ENCODE results near the gene ST3GAL2.

The ST3GAL2 gene, protein sequence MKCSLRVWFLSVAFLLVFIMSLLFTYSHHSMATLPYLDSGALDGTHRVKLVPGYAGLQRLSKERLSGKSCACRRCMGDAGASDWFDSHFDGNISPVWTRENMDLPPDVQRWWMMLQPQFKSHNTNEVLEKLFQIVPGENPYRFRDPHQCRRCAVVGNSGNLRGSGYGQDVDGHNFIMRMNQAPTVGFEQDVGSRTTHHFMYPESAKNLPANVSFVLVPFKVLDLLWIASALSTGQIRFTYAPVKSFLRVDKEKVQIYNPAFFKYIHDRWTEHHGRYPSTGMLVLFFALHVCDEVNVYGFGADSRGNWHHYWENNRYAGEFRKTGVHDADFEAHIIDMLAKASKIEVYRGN

DNA sequence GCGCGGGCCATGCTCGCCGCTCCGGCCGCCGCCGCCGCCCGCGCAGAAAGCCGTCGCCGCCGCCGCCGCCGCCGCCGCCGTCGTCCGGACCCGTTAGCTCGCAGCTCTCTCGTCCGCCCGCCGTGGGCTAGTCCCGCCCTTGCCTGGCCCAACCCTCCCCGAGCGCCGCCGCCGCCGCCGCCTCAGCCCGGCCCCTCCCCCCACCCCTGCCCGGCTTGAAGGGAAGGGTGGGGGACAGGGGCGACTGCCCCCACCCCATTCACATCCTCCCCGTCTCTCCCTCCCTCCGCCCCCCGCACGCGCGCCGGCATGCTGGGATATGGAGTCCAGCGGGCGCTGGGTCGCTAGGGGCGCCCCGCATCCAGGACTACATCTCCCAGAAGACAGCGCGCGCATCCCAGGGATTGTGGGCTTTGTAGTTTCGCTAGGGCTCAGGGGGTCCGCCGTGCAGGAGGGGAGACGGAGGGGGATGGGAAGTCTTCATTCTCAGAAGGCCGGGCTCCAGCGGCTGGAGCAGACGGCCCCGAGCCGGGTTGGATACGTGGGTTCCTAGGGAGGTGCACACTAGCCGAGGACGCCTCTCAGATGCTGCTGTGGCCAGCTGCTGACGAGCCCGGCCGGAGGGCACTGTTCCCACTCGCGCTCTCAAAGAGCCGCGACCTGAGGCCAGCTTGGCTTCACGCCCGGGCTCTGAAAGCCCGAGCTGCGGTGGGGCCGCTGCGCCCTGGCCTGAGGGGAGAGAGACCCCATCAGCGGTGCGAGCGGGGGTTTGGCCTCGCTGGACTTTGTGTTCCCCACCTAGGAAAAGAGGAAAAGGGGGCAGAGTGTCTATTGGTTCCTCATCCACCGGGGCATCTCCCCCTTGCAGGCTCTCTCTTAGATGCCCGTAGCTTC, at the start of gene ST3GAL2:
ST3GAL2 (minus strand) TSS at position 132 of the 894 bp plus-strand sequence. CDS start 40,570 bp downstream, outside the sequence.
- peak; percentile 95 for DNase-seq (ENCODE audit: low read depth)

DNA sequence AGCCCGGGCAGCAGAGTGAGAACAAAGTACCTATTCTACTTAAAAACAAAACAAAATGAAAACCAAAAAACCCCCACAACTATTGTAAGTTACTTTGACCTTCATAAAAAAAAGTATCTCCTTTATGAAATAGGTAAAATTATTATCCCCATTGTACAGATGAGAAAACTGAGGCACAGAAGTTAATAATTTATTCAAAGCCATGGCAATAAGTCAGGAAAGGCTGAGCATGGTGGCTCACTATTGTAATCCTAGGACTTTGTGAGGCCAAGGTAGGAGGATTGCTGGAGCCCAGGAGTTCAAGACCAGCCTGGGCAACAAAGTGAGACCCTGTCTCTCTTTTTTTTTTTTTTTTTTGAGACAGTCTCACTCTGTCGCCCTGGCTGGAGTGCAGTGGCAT, 46.0 kb upstream of the ST3GAL2 start:
- DNase-seq (ENCODE audit: low read depth): no peak

DNA sequence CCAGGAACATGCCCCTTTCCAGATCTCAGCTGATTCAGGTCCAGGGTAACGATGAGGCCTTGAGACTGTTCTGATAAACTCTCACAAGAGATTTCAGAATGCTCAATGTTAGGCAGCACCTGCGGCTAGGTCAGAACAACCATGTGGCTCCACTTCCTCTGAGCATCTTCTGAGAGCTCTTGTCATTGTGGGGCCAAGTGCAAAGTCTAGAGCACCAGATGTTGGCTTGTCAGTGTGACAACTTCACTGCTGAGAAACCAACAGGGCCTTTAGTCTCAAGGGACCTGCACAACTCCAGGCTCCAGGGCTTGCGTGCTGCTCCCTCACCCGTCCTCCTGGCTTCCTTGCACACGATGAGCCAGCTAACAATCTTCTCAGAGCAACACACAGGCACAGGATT, 44.5 kb upstream of the ST3GAL2 start:
- no peak for DNase-seq (ENCODE audit: low read depth)

DNA sequence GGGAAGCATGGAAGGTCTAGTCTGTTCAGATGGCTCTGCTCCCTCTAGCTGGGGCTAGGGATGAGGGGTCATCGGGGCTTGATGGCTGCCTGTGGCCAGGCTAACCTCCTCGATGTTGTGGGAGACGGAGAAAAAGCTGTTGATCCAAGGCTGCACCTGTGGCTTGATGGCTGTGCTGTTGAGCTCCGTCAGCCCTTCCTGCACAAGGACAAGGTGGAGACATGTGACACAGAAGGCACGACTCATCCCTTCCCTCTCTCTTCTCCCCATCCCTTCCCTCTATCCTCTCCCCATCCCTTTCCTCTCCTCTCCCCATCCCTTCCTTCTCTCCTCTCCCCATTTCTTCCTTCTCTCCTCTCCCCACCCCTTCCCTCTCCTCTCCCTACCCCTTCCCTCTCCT, 43.7 kb upstream of the ST3GAL2 start:
- no peak for DNase-seq (ENCODE audit: low read depth)

DNA sequence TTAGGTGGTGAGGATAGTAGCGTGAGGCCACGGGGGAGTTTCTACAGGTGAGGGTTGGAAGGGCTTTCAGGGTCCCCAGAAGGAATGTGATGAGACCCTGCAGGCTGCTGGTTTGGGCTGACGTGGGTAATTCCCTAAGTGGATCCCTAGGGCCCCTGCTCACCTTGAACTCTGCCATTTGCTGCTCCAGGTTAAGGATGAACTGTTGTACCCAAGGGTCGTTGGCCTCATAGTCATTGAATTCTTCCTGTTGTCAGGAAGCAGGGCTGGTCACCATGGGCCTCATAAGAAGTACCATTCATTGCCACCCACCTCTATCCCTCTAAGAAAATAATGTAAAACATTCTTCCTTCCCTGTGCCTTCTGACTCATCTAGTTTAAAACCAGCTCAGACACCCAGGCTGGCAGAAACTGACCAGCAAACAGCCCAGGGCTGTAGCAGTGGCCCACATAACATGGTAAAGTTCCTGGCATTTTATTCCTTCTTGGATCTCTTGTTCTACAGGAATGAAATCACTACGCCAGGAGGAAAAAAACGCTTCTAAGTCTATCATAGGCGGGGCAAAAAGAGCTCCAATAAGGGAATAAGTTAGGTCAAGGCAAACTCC, 43.1 kb upstream of the ST3GAL2 start:
- peak; percentile 70 for DNase-seq (ENCODE audit: low read depth)

DNA sequence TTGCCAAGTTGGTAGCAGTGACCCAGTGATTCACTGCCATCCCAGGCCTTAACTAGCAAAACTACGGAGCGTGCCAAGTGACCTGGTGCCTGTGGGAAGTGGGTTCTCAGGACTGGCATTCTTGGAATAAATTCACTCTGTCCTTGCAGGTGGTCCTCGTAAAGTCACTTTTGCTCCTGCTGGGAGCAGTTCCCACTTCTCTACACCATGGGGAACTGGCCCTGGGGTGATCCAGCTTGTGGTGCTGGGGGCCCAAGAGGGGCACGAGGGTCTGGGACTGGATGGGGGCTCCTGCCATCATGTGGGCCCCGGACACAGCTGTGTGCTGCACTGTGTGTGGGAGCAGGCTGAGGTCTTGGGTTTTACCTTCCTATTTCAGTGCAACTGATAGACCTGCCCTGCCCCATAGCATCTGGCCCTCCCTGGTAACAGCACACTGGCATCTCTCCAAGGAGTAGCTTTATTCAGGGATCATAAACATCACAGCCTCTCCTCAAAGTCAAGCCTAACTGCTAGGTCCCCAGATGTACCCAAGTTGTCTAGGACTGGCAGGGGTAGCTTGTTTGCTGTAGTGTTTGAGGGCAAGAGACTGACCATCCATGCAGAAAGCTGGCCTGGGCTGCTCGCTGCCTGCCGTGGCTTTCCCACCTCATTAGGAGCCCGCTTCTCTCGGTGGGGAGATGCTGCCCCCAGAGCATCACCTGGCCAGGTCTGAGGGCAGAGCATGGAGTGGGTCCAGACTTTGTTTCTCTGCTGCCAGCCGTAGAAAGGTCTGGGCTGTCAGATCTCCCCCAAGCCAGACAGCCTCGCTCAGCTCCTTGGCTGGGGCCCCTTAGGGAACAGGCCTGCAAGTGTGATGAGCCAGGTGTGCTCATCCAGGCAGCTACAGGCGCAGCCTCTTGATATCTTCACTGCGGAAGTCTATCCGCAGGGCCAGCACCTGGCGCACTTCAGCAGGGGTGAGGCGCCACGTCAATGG, 41.5 kb upstream of the ST3GAL2 start:
- no peak for DNase-seq (ENCODE audit: low read depth)

DNA sequence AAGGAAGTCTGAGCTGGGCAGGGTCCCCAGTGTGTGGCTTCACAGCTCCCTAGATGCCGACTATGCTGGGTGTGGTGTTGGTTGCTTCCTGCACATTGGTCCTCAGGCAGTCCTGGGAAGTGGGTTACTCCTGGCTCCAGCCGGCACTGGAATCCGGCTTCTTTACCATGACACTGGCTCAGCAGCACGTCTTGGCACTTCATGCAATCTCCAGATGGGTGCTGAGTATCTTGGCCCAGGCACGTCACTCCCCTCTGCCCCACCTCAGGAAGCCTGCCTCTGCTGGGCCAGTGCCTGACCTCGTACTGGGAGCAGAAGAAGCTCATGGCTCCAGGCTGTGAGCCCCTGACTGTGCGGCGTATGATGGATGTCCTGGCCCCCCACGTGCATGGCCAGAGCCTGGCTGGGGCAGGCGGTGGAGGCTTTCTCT, 40.0 kb upstream of the ST3GAL2 start:
- peak; percentile 19 for DNase-seq (ENCODE audit: low read depth)

DNA sequence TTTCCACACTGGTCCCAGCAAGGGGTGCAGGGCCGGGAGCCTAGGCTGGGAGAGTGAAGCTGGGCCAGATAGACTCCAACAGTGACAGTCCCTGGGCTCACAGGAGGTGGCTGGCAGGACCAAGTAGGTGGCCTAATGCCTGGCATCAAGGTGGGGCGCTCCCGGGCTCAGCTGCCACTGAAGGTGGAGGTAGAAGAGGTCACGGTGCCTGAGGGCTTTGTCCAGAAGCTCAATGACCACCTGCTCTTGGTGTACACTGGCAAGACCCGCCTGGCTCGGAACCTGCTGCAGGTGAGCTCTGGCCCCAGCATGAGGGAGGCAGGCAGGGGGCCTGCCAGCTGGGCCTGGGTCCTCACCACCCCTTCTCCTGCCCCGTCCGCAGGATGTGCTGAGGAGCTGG, 39.3 kb upstream of the ST3GAL2 start:
- no peak for DNase-seq (ENCODE audit: low read depth)

DNA sequence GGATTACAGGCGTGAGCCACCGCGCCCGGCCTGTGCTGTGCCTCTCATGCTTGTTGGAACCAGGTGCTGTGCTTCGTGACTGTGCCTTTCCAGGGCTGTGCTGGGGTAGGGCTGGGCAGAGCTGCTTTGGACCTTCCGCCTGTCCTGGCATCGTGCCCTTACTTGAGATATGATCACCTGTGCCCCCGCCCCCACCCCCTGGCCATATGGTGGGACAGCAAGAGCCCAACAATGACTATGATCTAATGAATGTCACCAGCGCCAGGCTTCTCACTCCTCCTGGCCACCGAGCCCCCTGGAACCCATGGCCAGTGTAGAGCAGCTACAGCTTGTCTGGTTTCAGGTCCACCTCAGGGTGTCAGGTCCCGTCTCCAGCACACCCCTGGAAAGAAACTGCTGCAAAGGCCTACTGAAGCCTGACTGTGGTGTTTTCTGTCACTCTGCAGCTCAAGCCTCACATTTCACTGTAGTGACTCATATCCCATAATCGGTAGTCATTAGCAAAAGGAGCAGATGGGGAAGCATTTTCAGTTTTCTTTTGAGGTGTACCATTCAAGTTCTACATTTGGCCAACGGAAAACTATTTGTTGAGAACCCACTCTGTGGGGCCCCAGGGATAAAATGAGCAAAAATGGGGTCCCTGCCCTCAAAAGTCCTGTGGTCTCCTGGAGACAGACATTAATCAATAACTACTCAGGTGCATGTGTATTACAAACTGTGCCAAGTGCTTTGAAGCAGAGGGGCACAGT, 37.5 kb upstream of the ST3GAL2 start:
- DNase-seq (ENCODE audit: low read depth): peak; percentile 44

DNA sequence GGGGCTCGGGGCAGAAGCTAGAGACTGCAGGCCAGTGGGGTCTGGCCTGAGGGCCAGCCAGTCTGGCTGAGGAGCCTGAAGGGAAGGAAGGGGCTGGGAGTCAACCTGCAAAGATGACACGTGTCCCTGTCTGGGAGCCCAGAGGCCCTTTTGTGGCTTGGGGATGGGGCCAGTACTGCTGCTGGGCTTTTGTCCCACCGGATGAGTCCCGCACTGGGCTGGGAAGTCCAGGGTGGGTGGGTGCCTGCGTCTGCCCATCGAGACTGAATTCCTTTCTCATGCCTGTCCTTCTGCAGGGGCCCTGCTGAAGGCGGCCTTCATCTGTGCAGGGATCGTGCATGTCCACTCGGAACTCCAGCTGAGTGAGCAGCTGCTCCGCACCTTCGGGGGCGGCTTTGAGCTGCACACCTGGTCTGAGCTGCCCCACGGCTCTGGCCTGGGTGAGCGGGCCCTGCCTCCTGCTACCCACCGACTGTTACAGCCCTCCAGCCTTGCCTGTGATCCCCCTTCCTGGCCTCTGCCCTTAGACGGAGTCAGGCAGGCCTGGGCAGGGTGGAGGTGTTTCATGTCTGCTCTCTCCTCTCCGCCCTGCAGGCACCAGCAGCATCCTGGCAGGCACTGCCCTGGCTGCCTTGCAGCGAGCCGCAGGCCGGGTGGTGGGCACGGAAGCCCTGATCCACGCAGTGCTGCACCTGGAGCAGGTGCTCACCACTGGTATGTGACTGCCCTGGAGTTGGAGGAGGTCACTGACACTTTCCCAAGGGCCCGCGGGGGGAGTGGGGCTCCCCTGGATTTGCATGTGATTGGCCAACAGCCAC, 36.4 kb upstream of the ST3GAL2 start:
- DNase-seq (ENCODE audit: low read depth): no peak

DNA sequence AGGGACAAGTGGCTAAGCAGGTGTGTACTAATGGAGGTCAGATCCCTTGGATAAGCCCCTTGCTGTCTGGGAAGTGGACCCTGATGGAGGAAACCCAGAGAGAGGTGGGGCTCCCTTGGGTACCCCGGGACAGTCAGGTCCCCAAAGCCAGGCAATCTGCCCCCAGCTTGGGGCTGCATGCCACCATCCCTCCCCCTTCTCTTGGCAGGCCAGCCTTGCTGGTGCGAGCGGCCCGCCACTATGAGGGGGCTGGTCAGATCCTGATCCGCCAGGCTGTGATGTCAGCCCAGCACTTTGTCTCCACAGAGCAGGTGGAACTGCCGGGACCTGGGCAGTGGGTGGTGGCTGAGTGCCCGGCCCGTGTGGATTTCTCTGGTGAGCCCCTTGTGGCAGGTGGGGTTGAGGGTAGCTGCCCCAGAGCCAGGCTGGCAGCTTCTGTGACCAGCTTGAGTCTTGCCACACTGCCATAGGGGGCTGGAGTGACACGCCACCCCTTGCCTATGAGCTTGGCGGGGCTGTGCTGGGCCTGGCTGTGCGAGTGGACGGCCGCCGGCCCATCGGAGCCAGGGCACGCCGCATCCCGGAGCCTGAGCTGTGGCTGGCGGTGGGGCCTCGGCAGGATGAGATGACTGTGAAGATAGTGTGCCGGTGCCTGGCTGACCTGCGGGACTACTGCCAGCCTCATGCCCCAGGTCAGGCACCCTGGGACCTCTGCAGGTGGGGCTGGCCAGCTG, 35.6 kb upstream of the ST3GAL2 start:
- no peak for DNase-seq (ENCODE audit: low read depth)

DNA sequence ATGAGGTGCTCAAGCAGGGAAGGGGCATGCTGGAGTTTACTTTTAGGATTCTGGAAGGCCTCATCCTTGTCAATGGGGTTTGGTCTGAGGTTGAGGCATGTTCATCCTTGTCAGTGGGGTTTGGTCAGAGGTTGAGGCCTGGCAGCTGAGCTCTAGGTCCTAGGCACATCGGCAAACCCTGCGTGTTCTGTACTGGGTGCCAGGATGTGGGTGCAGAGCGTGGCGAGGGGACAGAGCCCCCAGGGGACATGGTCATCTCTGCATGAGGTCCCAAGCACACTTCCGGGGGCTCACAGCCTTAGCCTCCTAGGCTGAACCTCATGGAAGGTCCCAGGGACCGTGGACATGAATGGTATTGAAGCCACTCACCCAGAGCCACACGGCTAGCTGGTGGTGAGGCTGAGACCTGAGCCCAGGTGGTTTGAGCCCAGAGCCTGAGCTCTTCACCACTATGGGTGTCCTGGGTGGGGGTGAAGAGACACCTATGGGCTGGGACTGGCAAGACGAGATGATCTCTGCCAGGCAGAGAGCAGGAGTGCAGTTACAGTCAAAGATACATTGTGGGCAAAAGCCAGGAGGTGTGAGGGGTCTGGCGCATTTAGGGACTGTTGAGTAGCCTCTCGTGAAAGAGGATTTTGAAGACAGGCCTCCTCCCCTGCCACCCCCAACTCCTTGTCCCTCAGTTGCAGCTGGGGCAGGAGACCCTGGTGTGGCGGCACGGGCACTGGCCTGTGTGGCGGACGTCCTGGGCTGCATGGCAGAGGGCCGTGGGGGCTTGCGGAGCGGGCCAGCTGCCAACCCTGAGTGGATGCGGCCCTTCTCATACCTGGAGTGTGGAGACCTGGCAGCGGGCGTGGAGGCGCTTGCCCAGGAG, 34.8 kb upstream of the ST3GAL2 start:
- no peak for DNase-seq (ENCODE audit: low read depth)

DNA sequence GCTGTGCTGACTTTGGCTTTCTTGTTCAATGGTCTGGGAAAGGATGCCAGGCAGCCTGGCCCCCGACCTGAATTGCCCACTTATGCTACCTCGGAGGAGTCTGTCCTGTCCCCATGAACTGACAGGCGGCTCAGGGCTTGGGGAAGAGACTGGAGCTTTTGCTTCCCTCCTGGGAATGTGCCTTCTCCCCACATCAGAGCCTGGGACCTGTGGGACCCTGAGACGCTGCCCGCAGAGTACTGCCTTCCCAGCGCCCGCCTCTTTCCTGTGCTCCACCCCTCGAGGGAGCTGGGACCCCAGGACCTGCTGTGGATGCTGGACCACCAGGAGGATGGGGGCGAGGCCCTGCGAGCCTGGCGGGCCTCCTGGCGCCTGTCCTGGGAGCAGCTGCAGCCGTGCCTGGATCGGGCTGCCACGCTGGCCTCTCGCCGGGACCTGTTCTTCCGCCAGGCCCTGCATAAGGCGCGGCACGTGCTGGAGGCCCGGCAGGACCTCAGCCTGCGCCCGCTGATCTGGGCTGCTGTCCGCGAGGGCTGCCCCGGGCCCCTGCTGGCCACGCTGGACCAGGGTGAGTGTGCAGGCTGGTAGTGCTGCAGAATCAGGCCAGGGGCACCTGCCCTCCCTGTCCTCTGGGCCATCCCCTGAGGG, 34.0 kb upstream of the ST3GAL2 start:
- no peak for DNase-seq (ENCODE audit: low read depth)

DNA sequence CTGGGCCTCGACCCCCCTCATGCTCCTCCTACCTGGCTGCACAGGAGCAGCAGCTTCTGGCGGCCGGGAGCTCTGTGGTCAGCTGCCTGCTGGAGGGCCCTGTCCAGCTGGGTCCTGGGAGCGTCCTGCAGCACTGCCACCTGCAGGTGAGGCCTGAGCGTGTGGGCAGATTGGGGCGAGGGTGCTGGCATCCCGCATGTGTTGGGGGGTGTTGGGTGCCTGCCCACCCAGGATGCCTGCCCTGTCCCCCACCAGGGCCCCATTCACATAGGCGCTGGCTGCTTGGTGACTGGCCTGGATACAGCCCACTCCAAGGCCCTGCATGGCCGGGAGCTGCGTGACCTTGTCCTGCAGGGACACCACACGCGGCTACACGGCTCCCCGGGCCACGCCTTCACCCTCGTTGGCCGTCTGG, 32.0 kb upstream of the ST3GAL2 start:
- no peak for DNase-seq (ENCODE audit: low read depth)

DNA sequence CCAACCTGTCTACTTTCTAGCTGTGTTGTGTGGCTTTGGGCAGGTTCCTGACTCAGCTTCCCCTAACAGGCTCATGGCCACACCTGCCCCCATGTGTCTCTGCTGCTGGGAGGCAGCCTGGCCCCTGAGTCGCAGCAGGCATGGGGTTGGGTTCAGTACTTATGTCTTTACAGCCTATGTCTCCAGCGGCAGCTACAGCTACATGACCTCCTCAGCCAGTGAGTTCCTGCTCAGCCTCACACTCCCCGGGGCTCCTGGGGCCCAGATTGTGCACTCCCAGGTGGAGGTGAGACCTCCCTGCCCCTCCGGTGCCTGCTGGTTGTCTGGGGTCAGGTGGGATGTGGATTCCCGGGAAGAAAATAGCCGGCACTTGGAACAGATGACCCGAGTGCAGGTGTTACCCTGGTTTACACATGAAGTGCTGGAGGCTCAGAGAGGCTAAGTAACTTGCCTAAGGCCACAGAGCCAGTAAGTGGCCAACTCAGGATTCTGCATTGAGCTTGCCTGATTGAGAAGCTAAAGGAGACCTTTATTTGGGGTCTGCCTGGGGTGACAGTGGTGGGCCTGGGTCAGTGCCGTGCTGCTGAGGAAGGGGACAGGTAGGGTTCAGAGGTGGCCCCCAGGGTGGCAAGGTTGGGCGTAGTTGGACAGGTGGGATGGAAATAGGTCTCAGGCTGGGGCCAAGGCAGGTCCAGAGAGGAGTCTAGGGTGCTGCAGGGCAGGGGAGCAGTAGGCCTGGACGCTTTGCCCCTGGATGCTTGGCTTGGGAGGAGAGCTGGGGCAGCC, 31.4 kb upstream of the ST3GAL2 start:
- no peak for DNase-seq (ENCODE audit: low read depth)

DNA sequence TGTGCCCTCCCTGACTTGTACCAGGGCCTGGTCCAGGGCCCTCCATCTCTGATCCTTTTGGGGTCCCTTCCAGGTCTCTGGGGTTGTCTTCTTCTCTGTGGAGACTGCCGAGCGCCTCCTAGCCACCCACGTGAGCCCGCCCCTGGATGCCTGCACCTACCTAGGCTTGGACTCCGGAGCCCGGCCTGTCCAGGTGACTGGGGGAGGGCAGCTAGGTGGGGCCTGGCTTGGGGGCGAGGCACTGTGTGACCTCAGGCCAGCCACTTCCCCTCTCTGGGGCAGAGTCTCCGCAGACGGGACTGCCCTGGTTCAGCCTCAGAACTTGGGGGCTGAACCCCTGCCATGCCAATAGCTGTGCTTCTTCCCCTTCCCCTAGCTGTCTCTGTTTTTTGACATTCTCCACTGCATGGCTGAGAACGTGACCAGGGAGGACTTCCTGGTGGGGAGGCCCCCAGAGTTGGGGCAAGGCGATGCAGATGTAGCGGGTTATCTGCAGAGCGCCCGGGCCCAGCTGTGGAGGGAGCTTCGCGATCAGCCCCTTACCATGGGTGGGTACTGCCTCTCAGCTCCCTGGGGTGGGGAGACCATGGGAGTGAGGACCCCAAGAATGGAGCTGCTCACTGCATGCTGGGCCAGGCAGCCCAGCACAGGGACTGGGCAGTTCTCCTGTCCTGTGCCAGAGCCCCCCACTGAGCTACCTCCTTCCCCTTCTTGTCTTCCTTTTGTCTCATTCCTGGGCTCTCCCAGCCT, 30.1 kb upstream of the ST3GAL2 start:
- DNase-seq (ENCODE audit: low read depth): no peak

All from fibroblast of gingiva (primary cell).